ENCODE measurements around the gene NRIP1.

NRIP1 gene

DNA sequence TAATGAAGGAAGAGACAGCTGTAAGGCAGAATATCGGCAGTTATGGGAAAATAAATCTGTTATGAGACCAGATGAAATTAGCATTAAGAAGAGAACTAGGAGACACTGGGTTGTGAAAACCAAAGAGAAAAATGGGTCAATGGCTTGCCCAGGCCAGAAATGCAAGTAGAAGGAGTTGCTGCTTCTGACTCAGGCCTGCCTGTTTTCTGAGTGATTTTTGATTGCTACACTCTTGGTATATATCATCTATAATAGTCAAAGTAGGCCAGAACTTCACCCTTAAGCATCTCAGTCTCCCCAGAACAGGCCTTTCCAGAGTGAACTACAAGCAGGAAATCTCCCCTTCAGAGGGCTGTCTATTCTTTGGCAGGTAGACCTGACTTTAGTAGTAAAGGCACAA lies 107.0 kb downstream of the NRIP1 start:
- TF ChIP-seq NFIC (IDR thresholded peaks at IDR 0.05), result no peak
- TF ChIP-seq, protein P1, sequence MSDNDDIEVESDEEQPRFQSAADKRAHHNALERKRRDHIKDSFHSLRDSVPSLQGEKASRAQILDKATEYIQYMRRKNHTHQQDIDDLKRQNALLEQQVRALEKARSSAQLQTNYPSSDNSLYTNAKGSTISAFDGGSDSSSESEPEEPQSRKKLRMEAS (IDR thresholded peaks at IDR 0.05), result no peak
- no peak for TF ChIP-seq CEBPB (IDR thresholded peaks at IDR 0.05)
- no peak for TF ChIP-seq EGR1 (IDR thresholded peaks at IDR 0.05)
- TF ChIP-seq, protein P2, sequence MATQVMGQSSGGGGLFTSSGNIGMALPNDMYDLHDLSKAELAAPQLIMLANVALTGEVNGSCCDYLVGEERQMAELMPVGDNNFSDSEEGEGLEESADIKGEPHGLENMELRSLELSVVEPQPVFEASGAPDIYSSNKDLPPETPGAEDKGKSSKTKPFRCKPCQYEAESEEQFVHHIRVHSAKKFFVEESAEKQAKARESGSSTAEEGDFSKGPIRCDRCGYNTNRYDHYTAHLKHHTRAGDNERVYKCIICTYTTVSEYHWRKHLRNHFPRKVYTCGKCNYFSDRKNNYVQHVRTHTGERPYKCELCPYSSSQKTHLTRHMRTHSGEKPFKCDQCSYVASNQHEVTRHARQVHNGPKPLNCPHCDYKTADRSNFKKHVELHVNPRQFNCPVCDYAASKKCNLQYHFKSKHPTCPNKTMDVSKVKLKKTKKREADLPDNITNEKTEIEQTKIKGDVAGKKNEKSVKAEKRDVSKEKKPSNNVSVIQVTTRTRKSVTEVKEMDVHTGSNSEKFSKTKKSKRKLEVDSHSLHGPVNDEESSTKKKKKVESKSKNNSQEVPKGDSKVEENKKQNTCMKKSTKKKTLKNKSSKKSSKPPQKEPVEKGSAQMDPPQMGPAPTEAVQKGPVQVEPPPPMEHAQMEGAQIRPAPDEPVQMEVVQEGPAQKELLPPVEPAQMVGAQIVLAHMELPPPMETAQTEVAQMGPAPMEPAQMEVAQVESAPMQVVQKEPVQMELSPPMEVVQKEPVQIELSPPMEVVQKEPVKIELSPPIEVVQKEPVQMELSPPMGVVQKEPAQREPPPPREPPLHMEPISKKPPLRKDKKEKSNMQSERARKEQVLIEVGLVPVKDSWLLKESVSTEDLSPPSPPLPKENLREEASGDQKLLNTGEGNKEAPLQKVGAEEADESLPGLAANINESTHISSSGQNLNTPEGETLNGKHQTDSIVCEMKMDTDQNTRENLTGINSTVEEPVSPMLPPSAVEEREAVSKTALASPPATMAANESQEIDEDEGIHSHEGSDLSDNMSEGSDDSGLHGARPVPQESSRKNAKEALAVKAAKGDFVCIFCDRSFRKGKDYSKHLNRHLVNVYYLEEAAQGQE (IDR thresholded peaks at IDR 0.05; ENCODE audit: low read depth), result no peak
- TF ChIP-seq TCF12 (IDR thresholded peaks at IDR 0.05; ENCODE audit: low read depth), result no peak
- no peak for TF ChIP-seq TAF1 (IDR thresholded peaks at IDR 0.05; ENCODE audit: low read depth)
- no peak for TF ChIP-seq YY1 (IDR thresholded peaks at IDR 0.05; ENCODE audit: low read depth)
- TF ChIP-seq TEAD4 (IDR thresholded peaks at IDR 0.05), result no peak
- no peak for TF ChIP-seq ZBTB7A (IDR thresholded peaks at IDR 0.05; ENCODE audit: low read depth)
- TF ChIP-seq, protein P3, sequence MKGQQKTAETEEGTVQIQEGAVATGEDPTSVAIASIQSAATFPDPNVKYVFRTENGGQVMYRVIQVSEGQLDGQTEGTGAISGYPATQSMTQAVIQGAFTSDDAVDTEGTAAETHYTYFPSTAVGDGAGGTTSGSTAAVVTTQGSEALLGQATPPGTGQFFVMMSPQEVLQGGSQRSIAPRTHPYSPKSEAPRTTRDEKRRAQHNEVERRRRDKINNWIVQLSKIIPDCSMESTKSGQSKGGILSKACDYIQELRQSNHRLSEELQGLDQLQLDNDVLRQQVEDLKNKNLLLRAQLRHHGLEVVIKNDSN (IDR thresholded peaks at IDR 0.05), result no peak
- TF ChIP-seq CREB1 (IDR thresholded peaks at IDR 0.05; ENCODE audit: low read depth), result no peak
- TF ChIP-seq RAD21 (IDR thresholded peaks at IDR 0.05; ENCODE audit: low read depth), result no peak
- no peak for TF ChIP-seq EP300 (IDR thresholded peaks at IDR 0.05; ENCODE audit: borderline replicate concordance)
- no peak for TF ChIP-seq FOXM1 (IDR thresholded peaks at IDR 0.05; ENCODE audit: borderline replicate concordance, low read depth)

DNA sequence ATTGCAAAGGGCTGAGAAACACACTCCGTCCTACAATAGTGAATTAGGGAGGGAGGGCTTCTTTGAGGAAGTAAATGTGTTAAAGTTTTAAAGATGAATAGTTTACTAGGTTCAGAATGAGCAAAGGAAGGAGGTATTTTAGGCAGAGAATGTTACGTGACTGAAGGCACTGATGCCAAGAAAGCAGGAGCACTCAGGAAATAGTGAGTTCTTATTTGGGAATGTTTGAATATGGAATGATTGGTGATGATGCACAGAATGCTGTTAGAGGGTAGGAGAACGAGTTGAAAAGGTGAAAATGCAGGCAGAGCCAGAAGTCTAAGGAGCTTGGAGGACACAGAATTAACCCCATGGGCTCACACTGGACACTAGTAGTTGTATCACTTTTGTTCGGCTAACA lies 108.0 kb downstream of the NRIP1 start:
- no peak for TF ChIP-seq CREB1 (IDR thresholded peaks at IDR 0.05; ENCODE audit: low read depth)
- no peak for TF ChIP-seq FOXM1 (IDR thresholded peaks at IDR 0.05; ENCODE audit: borderline replicate concordance, low read depth)
- TF ChIP-seq EGR1 (IDR thresholded peaks at IDR 0.05), result no peak
- TF ChIP-seq ZBTB7A (IDR thresholded peaks at IDR 0.05; ENCODE audit: low read depth), result no peak
- TF ChIP-seq, protein P1 (IDR thresholded peaks at IDR 0.05), result no peak
- TF ChIP-seq RAD21 (IDR thresholded peaks at IDR 0.05; ENCODE audit: low read depth), result no peak
- TF ChIP-seq, protein P3 (IDR thresholded peaks at IDR 0.05), result no peak
- no peak for TF ChIP-seq TEAD4 (IDR thresholded peaks at IDR 0.05)

DNA sequence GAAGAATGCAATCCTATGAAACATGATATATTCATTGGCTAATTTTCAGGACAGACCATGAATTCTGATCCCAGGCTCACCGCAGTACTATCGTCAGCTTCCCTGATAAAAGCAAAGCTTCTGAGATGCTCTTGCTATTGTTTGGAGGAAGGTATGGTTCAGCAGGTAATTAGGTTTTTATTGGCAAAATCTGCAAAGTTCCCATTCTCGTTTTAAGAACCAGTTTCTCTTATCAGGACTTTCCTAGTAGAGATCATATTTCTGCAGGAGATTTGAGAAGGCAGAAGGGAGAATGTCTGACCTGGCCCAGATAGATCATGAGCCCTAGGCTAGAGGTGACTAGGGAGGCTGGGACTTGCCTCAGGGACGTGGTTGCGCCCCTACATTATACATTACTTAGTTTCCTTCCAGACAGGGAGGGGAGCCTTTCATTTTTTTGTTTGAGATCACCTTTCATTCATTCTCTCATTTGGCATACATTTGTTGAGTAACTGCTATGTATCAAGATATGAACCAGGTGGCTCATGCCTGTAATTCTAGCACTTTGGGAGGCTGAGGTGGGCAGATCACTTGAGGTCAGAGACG lies 108.8 kb downstream of the NRIP1 start:
- TF ChIP-seq, protein P3 (IDR thresholded peaks at IDR 0.05), result no peak
- no peak for TF ChIP-seq RAD21 (IDR thresholded peaks at IDR 0.05; ENCODE audit: low read depth)
- no peak for TF ChIP-seq EP300 (IDR thresholded peaks at IDR 0.05; ENCODE audit: borderline replicate concordance)
- no peak for TF ChIP-seq TEAD4 (IDR thresholded peaks at IDR 0.05)
- TF ChIP-seq NFIC (IDR thresholded peaks at IDR 0.05), result no peak
- TF ChIP-seq CEBPB (IDR thresholded peaks at IDR 0.05), result no peak
- no peak for TF ChIP-seq TCF12 (IDR thresholded peaks at IDR 0.05; ENCODE audit: low read depth)
- TF ChIP-seq FOXM1 (IDR thresholded peaks at IDR 0.05; ENCODE audit: borderline replicate concordance, low read depth), result no peak
- no peak for TF ChIP-seq YY1 (IDR thresholded peaks at IDR 0.05; ENCODE audit: low read depth)
- no peak for TF ChIP-seq CREB1 (IDR thresholded peaks at IDR 0.05; ENCODE audit: low read depth)
- TF ChIP-seq ZBTB7A (IDR thresholded peaks at IDR 0.05; ENCODE audit: low read depth), result no peak
- TF ChIP-seq, protein P2 (IDR thresholded peaks at IDR 0.05; ENCODE audit: low read depth), result no peak
- TF ChIP-seq TAF1 (IDR thresholded peaks at IDR 0.05; ENCODE audit: low read depth), result no peak
- no peak for TF ChIP-seq EGR1 (IDR thresholded peaks at IDR 0.05)
- TF ChIP-seq, protein P1 (IDR thresholded peaks at IDR 0.05), result no peak

DNA sequence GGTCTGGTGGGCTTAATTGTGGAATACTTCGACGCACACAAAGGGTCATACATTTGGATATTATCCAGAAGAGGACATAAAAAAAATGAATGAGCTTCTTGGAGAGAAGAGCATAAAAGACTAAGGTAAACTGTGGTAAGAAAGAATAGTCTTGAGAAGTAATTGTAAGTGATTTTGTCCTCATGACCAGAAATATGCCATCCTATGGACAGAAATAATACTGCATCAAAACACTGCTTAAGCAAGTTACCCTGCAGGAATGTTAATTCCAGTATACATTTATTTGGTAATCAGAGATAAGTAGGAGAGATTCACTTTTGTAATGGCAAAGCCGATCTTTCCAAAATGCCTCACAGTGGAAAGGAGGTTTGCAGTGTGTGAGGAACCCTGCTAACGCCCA lies 111.9 kb downstream of the NRIP1 start:
- no peak for TF ChIP-seq EGR1 (IDR thresholded peaks at IDR 0.05)
- TF ChIP-seq TCF12 (IDR thresholded peaks at IDR 0.05; ENCODE audit: low read depth), result no peak

DNA sequence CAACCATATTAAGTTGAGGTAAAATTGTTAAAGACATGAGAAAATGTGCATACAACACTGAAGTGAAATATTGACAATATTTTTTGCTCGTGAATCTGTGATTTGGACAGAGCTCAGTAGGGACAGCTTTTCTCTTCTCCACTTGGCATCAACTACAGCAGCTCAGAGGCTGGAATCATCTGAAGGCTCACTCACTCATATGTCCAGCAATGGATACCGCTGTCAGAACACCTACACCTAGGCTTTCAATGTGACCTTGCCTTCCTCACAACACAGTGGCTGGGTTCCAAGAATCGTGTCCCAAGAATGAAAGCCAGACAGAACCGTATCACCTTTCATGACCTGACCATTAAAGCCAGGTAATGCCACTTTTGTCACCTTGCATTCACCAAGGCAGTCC lies 115.2 kb downstream of the NRIP1 start:
- no peak for TF ChIP-seq EGR1 (IDR thresholded peaks at IDR 0.05)
- no peak for TF ChIP-seq EP300 (IDR thresholded peaks at IDR 0.05; ENCODE audit: borderline replicate concordance)
- TF ChIP-seq CREB1 (IDR thresholded peaks at IDR 0.05; ENCODE audit: low read depth), result no peak
- TF ChIP-seq RAD21 (IDR thresholded peaks at IDR 0.05; ENCODE audit: low read depth), result no peak
- TF ChIP-seq CEBPB (IDR thresholded peaks at IDR 0.05), result no peak
- TF ChIP-seq, protein P1 (IDR thresholded peaks at IDR 0.05), result no peak
- no peak for TF ChIP-seq YY1 (IDR thresholded peaks at IDR 0.05; ENCODE audit: low read depth)
- TF ChIP-seq TAF1 (IDR thresholded peaks at IDR 0.05; ENCODE audit: low read depth), result no peak
- TF ChIP-seq NFIC (IDR thresholded peaks at IDR 0.05), result no peak
- TF ChIP-seq FOXM1 (IDR thresholded peaks at IDR 0.05; ENCODE audit: borderline replicate concordance, low read depth), result no peak
- TF ChIP-seq TCF12 (IDR thresholded peaks at IDR 0.05; ENCODE audit: low read depth), result no peak
- TF ChIP-seq TEAD4 (IDR thresholded peaks at IDR 0.05), result no peak
- TF ChIP-seq, protein P3 (IDR thresholded peaks at IDR 0.05), result no peak
- TF ChIP-seq, protein P2 (IDR thresholded peaks at IDR 0.05; ENCODE audit: low read depth), result no peak
- no peak for TF ChIP-seq ZBTB7A (IDR thresholded peaks at IDR 0.05; ENCODE audit: low read depth)
